Skin epidermis (tissue), 12 donors: ENCODE results near the gene EMILIN3.

Source experiments
- H3K27ac ChIP-seq, 21 experiments: fragments of 200-600 bp; sonication (generic) in 11 of 21; one replicate each; pipeline ENCODE4 v1.5.0; 2020; ENCODE audit warnings: mild to moderate bottlenecking in 3 of 21, inconsistent platforms in 2 of 21, moderate library complexity in 2 of 21
- H3K4me3 ChIP-seq, 7 experiments: fragments of 200-600 bp; sonication (generic) in 2 of 7; one replicate each; pipeline ENCODE4 v1.5.0; 2020; ENCODE audit warnings: inconsistent platforms in 2 of 7, mild to moderate bottlenecking in 2 of 7, moderate library complexity in 1 of 7

Gene EMILIN3

DNA sequence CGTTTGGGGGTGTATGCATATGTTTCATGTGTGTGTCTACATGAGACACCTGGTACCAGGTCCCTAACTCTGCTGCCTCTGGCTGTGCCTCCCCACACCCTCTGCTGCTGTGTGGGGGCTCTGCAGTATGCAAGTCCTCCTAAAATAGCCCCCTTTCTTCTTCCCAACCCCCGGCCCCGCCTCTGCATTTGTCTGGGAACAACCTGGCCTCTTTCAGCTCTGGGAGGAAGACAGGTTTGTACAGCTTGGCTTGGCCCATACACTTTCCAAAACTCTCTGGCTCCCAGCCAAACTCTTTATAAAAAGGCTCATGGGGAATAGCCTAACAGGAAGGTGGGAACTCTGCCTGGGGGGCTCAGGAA, 27.1 kb upstream of the EMILIN3 start:
- peak overlapping the region in 2 of 21 experiments; percentile 23 to 65 for H3K27ac ChIP-seq
- no peak overlapping the region for H3K4me3 ChIP-seq

DNA sequence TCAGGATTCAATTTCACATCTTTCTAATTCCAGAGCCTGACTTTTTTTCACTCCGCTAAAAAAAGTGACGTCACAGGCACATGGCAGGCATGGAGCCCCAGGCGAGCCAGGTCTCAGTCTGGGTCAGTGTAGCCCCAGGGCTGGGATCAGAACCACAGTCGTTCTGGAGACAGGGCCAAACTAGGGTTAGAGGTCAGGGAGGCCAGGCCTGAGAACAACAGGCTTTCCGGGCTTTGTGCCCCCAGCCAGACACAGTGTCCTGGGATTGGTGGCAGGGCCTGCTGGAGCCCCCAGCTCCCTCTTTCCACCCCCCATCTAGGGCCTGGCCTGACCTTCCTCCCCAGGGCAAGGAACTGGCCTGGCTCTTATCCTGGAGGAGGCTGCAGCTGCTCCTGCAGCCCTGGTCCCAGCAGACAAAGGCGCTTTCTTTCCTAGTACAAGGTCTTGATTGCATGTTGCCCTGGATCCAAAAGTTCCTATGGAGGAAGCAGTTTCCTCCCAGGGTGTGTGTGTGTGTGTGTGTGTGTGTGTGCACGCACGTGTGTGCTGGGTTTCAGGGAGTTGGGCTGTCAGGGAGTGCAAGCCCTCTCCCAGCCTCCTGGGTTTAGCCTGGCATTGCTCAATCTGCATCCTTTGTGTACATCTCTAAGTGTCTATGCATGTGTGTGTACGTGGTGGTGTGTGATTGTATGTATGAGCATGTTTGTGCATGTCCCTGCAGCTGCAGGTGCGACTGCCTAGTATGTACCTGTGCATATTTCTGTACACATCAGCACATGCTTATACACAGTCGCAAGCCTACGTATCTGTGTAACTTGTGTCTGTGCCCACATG, 26.5 kb upstream of the EMILIN3 start:
- H3K27ac ChIP-seq, result peak overlapping the region in 9 of 21 experiments; percentile 27 to 71 (median 51)
- no peak overlapping the region for H3K4me3 ChIP-seq

DNA sequence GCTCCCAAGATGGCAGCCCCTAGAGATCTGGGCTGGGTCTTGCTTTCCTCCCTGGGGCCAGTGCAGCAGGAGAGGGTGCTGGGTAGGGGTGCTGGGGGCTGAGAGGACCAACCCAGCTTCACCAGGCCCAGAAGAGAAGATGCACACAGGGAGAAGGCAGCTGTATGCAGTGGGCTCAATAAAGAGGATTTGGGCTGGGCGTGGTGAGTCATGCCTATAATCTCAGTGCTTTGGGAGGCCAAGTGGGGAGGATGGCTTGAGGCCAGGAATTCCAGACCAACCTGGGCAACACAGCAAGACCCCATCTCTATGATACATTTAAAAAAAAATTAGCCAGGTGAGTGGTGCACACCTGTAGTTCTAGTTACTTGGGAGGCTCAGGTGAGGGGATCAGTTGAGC, 25.7 kb upstream of the EMILIN3 start:
- H3K27ac ChIP-seq, result peak overlapping the region in 3 of 21 experiments; percentile 15 to 45 (median 16)

DNA sequence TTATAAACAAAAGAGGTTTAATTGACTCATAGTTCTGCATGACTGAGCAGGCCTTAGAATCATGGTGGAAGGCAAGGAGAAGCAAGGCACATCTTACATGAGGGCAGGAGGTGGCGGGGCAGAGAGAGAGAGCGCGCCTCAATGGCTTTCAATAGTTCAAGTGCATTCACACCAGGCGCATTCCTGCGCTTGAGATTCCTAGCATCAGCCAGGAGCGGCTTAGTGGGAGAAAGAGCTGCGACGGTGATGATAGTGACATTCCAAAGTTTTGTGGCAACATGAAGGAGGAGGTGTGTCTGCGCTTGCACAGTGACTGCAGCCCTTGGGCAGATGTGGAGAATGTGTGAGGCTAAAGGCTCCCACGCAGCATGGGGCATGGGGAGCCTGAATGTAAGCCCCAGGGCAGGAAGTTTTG, 25.0 kb upstream of the EMILIN3 start:
- Histone ChIP-seq H3K27ac (peak overlapping the region in 3 of 21 experiments; percentile 6 to 39 (median 15)), H3K4me3 (no peak overlapping the region)

More for the DNA sequence above, 25.7 kb upstream of the EMILIN3 start:
- no peak overlapping the region for H3K4me3 ChIP-seq

DNA sequence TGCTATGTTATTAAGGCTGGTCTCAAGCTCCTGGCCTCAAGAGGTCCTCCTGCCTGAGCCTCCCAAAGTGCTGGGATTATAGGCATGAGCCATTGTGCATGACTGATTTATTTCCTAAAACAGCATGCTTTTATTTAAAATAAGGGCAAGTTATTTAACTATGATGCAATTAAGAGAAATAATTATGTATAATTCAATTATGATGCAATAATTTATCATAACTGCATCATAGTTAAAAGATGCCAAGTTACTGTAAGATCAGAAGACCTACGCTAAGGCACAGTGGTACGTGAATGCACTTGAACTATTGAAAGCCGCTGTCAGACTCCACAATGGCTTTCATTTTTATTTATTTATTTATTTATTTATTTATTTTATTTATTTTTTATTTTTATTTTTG, 24.3 kb upstream of the EMILIN3 start:
- no peak overlapping the region for H3K4me3 ChIP-seq
- H3K27ac ChIP-seq, result no peak overlapping the region

DNA sequence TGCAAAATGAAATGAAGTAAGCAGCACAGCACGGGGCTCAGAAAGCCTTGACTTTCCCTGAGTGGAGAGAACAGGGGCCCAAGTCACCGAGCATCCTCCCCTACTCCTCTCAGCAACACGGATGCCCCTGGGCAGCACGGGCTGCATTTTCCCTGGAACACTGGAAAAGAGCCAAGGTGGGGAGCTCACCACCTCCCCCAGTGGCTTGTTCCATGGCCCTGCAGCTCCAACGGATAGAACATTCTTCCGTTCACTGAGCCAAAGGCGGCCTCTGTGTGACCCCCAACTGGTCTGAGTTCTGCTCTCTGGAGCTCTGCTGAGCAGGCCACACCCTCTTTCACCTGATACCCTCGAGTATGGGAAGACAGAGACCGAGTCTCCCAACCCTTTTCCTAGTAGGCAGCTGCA, 20.8 kb upstream of the EMILIN3 start:
- Histone ChIP-seq H3K4me3 (no peak overlapping the region), H3K27ac (peak overlapping the region in 1 of 21 experiments; percentile 26)

DNA sequence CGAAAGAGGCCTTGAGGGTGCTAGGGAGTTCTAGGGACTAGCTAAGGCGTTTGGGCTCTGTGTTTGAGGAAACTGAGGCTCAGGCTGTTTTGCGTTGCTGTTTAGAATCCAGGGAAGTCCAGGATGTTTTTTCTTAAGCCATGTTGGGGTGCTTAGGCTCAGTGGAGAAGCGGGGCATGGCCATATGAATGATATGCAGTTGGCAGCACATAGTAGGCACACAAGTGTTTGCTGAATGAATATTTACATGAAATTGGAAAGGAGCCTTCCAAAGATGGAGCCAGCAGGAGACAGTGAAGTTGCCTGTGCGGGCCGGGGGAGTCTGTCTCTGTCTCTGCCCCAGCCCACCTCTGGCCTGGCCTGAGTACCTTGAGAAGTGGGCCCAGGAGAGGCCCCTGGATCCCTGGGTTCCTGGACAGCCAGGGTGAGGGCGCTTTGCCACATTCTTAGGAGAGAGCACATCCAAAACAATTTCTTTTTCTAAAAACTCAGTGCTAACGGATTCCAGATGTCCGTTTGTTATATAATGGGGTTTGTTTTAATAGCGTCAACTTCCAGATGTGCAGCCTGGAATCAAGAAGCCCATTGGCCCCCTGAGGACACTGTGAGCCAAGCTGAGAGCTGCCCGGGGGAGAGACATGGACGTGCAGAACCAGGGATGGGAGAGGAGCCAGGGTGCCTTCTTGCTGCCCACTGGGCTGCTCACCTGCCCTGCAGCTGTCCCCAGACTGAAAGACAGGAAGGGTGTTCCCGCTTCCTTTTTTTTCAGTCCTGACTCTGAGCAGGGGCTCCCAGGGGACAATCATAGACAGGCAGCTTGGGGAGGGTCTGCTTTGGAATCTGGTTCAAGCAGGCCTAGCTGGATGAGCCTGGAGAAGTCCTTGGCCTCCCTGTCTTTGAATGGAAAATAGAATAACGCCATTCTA, 20.1 kb upstream of the EMILIN3 start:
- Histone ChIP-seq H3K4me3 (no peak overlapping the region), H3K27ac (peak overlapping the region in 1 of 21 experiments; percentile 26)

DNA sequence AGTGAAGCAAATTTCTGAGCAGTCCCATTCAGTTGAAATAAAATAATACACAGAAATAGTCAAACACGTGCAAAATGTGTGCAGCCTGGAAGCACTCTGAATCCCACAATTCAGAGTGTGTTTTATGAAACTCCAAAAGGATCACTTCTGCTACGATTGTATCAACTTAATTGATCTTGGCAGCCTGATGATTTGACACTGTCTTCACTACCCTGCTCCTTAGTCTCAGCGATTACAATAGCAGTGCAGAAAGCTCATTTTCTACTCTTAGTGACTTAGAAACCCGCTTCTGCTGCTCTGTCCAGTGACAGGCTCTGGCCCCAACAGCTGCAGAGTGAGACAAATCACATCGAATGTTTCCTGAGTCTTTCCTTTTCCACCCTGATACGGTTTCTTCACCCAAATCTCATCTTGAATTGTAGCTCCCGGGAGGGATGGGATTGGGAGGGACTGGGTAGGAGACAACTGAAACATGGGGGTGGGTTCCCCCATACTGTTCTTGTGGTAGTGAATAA, 16.2 kb upstream of the EMILIN3 start:
- Histone ChIP-seq H3K4me3 (no peak overlapping the region), H3K27ac (no peak overlapping the region)

DNA sequence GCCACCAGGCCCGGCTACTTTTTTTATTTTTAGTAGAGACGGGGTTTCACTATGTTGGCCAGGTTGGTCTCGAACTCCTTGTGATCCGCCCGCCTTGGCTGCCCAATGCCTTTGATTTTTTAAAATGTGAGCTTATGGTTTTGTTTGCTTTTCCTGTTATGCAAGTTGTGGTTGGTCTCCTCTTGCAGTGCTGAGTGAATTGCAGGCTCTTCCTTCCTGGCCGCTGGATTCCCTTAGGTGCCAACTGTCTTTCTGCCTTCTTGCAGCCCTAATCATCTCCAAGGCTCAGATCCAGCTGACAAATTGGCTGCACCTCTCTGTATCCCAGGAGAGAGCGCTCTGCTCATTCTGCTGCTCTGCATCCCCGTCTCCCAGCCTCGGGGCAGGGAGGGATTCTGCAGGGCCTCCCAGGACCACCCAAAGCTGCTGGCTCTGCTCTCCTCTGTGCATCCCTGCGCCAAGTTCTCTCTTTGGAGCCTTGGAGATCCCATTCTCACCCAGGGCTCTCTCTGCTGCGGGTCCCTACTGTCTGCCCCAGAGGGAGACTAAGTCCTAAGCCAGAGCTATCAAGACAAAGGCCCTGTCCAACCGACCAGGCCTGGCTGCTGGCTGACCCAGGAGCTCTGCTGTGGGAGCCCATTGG, 14.1 kb upstream of the EMILIN3 start:
- no peak overlapping the region for H3K27ac ChIP-seq
- no peak overlapping the region for H3K4me3 ChIP-seq

DNA sequence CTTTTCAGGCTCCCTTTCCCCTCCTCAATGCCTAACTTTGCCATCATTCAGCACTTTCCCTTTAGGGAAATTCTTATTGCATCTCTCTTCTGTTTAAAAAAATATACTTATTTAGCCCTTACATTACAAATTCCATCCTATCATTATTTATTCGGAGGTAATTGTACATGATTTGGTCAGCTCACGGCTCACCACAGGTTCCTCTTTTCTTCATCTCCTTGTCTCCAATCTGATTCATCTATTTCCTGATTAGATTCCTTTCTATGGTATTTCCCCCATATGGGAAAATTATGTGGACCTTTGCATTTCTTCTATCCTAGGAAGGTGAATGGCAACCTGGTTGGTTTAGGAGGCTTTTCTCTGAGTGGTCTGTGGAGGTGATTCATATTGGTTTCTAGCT, 12.9 kb upstream of the EMILIN3 start:
- Histone ChIP-seq H3K27ac (no peak overlapping the region), H3K4me3 (no peak overlapping the region)

DNA sequence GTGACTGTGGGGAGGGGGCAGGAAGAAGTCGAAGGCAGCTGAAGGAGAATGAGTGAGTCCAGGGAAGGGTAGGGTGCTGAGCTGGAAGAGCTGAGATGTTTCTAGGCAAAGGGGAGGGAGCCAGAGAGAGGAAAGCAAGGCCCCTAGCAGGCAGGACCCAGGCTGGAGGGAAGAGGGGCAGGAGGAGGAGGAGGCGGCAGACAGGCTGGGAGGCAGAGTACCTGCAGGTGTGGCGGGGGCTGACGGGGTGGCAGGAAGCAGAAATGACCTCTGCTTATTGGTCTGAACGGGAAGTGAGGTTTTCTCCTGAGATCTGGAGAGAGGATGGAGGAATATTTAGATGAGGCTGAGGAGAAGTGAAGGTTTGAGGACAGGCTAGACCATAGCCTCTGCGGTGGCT, 10.7 kb upstream of the EMILIN3 start:
- H3K4me3 ChIP-seq, result no peak overlapping the region
- H3K27ac ChIP-seq, result no peak overlapping the region

DNA sequence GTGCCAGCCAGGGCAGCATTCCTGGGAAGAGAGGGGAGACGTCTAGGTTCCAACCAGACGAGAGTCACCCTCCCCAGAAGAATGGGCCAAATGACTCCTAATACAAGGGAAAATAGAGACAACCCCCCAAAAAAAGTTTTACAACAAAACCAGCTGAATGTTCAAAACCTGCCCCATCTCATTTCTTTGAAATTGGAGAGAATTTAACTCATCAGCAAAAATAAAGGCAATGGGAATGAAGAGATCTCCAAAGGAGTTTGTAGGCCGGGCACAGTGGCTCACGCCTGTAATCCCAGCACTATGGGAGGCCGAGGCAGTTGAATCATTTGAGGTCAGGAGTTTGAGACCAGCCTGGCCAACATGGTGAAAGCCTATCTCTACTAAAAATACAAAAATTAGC, 9.7 kb upstream of the EMILIN3 start:
- Histone ChIP-seq H3K4me3 (no peak overlapping the region), H3K27ac (no peak overlapping the region)

DNA sequence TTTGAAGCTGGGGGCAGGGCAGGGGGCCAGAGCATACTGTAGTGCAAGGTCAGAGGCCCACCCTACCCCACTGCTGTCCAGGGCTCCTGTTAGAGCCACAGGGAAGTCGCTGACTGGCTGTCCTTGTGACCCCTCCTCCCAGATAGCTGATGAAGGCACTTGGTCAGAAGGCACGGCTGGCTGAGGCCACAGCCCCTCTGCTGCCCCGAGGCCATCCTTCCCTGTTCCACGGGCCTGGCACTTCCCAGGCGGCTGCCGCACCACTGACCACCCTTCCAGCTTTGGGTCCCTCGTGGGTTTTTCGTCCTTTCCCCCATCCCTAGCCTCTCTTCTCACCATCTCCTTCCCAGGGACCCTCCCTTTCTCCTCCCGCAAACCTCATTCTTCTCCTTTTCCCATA, 9.2 kb upstream of the EMILIN3 start:
- no peak overlapping the region for H3K27ac ChIP-seq
- H3K4me3 ChIP-seq, result no peak overlapping the region

DNA sequence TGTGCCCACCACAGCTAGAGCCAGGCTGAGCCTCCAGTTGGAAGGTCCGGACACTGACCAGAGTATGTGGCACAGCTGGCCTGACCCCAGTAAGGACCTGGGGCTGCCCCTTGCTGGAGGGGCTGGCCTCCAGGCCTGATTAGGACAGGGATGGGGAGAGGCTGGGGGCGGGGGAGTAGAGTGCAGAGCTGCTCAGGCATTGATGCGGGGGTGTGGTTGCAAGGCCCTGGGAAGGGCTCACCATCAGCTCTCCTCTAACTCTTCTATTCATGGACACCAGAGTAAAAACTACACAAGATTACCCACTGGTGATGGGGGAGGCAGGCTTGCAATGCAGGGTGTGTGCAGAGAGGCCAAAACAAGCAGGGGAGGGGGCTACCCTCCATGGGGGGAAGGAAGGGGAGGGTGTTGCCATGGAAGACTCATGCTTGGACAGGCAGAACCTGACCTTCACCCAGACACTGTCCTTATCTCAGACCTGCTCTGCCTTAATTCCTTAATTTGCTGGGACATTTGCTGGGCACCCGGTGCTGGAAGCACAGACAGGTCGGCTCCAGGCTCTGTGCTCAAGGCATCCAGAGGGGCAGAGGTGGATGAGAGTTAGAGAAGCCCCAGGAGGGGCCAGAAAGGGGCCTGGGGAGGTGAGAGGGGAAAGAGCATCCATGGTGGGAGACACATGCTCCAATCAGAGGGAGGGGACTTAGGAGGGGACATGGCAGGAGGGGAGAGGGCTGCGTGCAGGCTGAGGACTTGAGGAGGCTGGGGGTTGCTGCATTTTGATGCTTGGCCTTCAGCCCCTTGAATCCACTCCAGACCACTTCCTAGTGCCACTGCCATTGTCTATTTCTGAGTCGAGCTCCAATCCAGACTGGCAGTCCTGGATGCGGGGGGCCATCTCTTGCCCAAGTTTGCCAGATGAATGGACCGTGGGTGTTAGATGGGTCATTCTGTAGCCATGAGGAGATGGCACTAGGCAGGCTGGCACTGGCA, 7.6 kb upstream of the EMILIN3 start:
- Histone ChIP-seq H3K27ac (no peak overlapping the region), H3K4me3 (no peak overlapping the region)

DNA sequence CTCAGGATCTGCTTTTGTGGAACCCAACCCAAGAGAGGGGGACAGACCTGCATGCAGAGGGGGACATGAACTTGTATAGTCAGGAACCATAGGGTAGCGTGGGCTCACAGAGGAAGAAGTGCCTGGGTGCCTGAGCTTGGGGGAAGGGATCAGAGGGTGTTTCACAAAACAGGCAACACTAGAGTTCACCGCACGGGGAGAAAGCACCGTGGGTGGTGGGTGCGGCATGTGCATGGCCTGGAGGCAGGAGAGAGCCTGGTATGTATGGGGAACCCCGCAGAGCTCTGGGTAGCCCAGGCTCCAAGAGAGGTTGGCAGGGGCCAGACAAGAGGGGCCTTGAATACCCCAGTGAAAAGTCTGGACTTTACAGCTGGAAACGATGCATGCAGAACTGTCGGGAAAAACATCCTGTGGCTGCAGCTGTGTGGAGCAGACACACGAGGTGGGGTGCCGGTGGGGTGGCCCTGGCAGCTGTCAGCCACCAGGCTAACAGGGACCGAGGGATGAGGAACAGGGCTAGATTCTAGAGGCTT, 6.7 kb upstream of the EMILIN3 start:
- Histone ChIP-seq H3K4me3 (no peak overlapping the region), H3K27ac (no peak overlapping the region)

DNA sequence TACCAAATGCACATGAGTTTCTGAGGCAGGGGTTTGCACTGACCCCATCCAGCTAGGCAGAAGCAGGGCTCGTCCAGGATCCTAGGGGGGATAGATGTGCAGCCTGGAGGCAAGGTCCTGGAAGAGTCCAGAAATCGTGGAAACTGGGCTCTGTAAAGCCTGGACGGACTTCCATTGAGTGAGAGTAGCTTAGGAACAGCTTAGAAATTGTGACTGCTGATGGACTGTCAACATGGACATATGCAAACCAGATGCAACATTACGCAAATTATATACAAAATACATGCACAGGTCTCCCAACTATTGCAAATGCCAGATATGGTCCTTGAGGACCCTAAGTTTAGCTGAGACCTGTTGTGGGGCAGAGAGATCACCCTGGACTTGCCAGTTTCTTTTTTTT, 4.8 kb upstream of the EMILIN3 start:
- Histone ChIP-seq H3K4me3 (no peak overlapping the region), H3K27ac (no peak overlapping the region)

DNA sequence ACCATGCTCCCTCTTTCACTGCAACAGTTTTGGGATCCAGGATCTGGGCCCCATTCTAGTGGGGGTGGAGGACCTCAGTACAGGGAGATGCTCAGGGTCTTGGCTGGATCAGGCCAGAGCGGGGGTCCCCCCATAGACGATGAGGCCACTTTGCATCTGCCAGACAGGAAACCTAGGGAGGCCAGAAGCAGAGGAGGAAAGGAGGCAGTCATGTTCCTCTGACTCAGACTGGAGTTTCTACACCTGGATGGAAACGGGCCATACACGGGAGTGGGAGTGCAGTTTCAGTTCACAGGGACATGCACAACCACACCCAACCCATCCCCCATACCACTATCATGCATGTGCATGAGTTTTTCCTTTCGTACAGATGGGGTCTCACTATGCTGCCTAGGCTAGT, 3.6 kb upstream of the EMILIN3 start:
- no peak overlapping the region for H3K27ac ChIP-seq
- no peak overlapping the region for H3K4me3 ChIP-seq

DNA sequence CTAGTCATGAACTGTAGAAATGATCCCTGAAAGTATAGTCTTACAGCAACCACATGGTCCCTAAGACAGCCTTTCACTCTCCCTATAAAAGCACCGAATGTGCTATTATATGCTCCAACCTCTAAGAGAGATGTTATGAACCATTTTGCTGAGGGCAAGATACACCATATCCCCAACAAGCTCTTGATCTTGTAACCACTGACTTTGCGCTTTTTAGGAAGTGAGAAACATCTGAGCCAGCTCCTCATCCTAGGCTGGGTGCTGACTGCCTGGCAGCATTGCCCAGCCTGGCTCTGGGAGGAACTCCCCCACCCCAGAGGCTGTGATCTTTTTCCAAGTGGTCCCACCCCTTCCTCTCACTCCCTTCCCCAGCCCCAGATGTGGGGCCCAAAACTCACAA, 3.1 kb upstream of the EMILIN3 start:
- Histone ChIP-seq H3K4me3 (no peak overlapping the region), H3K27ac (no peak overlapping the region)

DNA sequence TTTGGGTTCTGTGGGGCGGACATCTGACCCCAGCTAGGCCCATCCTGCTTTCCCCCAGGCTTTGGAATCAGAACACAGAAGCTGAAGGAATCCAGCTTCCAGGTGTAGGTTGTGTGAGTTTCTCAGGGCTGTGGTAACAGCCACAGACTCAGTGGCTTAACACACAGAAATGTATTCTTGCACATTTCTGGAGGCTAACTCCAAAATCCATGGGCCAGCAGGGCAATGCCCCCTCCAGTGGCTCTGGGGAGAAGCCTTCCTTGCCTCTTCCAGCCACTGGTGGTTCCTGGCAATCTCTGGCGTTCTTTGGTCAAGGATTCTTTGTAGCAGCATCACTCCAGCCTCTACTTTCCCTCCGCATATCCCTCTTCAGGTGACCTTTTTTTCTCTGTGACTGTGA, 1.3 kb upstream of the EMILIN3 start:
- Histone ChIP-seq H3K4me3 (no peak overlapping the region), H3K27ac (no peak overlapping the region)
